Measurements from ENCODE around the gene KLK1. TPM values are rescaled to one million over a fixed set of nuclear protein-coding genes. Genes with fewer than 3 reads are reported as not detected.
"Not testable (repeated sequence)": the region's sequence is repeated elsewhere in the genome, so short reads cannot be mapped to it uniquely, and the experiment has no call there.

KLK1 gene
- total RNA-seq, 2 experiments from 2014 or later, result 1.4 to 2.7 TPM

DNA sequence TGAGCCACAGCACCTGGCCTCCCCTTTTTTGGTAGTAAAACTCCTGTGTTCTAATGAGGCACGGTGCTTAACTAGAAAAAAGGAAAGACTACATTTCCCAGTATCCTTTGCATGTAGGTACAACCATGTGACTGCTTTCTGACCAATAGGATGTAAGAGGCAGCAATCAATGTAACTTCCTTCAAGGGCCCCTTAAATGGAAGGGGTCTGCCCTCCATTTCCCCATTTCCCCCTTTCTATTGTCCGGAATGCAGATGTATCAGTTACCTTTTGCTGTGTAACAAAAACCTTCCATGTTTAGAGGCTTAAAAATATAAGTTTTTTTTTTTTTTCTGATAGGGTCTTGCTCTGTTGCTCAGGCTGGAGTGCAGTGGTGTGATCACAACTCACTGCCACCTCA is 51.1 kb downstream of the KLK1 start:
- Mint-ChIP-seq H3K4me1 (no peaks in the 10 kb centered on the region), H3K9me3 (no peaks in the 10 kb centered on the region), H3K36me3 (no peaks in the 10 kb centered on the region), H3K27me3 (peaks cover 33% of the 10 kb centered on the region), H3K27ac (no peak overlapping the region), H3K4me3 (no peak overlapping the region)
- DNase-seq (no peak), ATAC-seq (ENCODE audit: low read depth) (no peak)
- POLR2A ChIA-PET, result no interaction called here

DNA sequence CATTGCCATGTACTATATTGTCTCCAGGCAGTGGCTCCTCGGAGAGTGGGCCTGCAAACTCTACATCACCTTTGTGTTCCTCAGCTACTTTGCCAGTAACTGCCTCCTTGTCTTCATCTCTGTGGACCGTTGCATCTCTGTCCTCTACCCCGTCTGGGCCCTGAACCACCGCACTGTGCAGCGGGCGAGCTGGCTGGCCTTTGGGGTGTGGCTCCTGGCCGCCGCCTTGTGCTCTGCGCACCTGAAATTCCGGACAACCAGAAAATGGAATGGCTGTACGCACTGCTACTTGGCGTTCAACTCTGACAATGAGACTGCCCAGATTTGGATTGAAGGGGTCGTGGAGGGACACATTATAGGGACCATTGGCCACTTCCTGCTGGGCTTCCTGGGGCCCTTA is 52.7 kb downstream of the KLK1 start:
- no peaks in the 10 kb centered on the region for H3K36me3 Mint-ChIP-seq
- DNase-seq (no peak), ATAC-seq (ENCODE audit: low read depth) (no peak)
- no peaks in the 10 kb centered on the region for H3K4me1 Mint-ChIP-seq
- no peak overlapping the region for H3K4me3 Mint-ChIP-seq
- H3K27ac Mint-ChIP-seq, result no peak overlapping the region
- peaks cover 25% of the 10 kb centered on the region for H3K27me3 Mint-ChIP-seq
- H3K9me3 Mint-ChIP-seq, result no peaks in the 10 kb centered on the region
- POLR2A ChIA-PET, result no interaction called here

DNA sequence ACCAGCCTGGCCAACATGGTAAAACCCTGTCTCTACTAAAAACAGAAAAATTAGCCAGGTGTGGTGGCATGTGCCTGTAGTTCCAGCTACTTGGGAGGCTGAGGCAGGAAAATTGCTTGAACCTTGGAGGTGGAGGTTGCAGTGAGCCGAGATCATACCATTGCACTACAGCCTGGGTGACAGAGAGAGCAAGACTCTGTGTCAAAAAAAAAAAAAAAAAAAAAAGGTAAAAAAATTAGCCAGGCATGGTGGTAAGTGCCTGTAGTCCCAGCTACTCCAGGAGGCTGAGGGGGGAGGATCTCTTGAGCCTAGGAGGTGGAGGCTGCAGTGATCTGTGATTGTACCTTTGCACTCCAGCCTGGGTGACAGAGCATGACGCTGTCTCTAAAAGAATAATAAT is 53.4 kb downstream of the KLK1 start, which contains the start of gene GPR32:
Gene GPR32 (plus strand): TSS at position 301 of the 400 bp plus-strand sequence. CDS start 137 bp downstream, outside the sequence.
- H3K4me3 Mint-ChIP-seq; H3K27ac Mint-ChIP-seq; H3K36me3 Mint-ChIP-seq; DNase-seq; POLR2A ChIA-PET; H3K9me3 Mint-ChIP-seq; H3K4me1 Mint-ChIP-seq; ATAC-seq (ENCODE audit: low read depth): not testable (repeated sequence)
- peaks cover 19% of the 10 kb centered on the region for H3K27me3 Mint-ChIP-seq

Other genes with a start within 250 kb of the KLK1 start
- gene SYT3, start 183.9 kb downstream of the KLK1 start, total RNA-seq, result under 1 TPM; 0.17 TPM
- 1 to 10 TPM in 1 of 2 experiments, under 1 TPM in 1; 0.75 to 2.0 TPM for gene C19orf81, start 174.3 kb downstream of the KLK1 start, total RNA-seq
- gene SHANK1, start 104.0 kb downstream of the KLK1 start, total RNA-seq, result not detected
- gene CLEC11A, start 100.4 kb downstream of the KLK1 start, total RNA-seq, result 1 to 10 TPM; 2.4 to 2.7 TPM
- gene GPR32, start 53.3 kb downstream of the KLK1 start, total RNA-seq, result not detected
- not detected for gene ACP4, start 33.4 kb downstream of the KLK1 start, total RNA-seq
- not detected for gene KLK15, start 9.8 kb upstream of the KLK1 start, total RNA-seq
- not detected for gene KLK3, start 31.1 kb upstream of the KLK1 start, total RNA-seq
- gene KLK2, start 49.7 kb upstream of the KLK1 start, total RNA-seq, result under 1 TPM in 1 of 2 experiments, not detected in 1; 0.44 TPM
- not detected for gene KLK4, start 87.6 kb upstream of the KLK1 start, total RNA-seq
- gene KLK5, start 129.3 kb upstream of the KLK1 start, total RNA-seq, result not detected
- gene KLK6, start 145.8 kb upstream of the KLK1 start, total RNA-seq, result not detected
- gene KLK7, start 160.1 kb upstream of the KLK1 start, total RNA-seq, result not detected
- not detected for gene KLK8, start 177.8 kb upstream of the KLK1 start, total RNA-seq
- not detected for gene KLK10, start 195.9 kb upstream of the KLK1 start, total RNA-seq
- not detected for gene KLK11, start 202.8 kb upstream of the KLK1 start, total RNA-seq
- not detected for gene KLK12, start 211.2 kb upstream of the KLK1 start, total RNA-seq
- gene KLK13, start 241.3 kb upstream of the KLK1 start, total RNA-seq, result not detected